Adipocyte (in vitro differentiated cells): ENCODE data around the gene HIGD1A.

Experiments
- DNase-seq: peaks from one replicate; pipeline ENCODE4 v3.0.0-alpha.2; 2015; ENCODE audit warnings: low read depth
- H3K27me3 ChIP-seq: replicated peaks from 2 replicates; pipeline ENCODE4 v1.7.0; 2013; ENCODE audit warnings: mild to moderate bottlenecking, low read length, moderate library complexity; ENCODE audit not compliant: control insufficient read depth, insufficient read depth
- H3K36me3 ChIP-seq: 2 replicates; pipeline ENCODE4 v1.7.0; 2013; ENCODE audit warnings: low read length, mild to moderate bottlenecking, moderate library complexity; ENCODE audit not compliant: control insufficient read depth, insufficient read depth, severe bottlenecking
- H3K4me1 ChIP-seq: 2 replicates; pipeline ENCODE4 v1.7.0; 2013; ENCODE audit warnings: mild to moderate bottlenecking, low read length, moderate library complexity; ENCODE audit not compliant: control insufficient read depth, insufficient read depth
- H3K4me3 ChIP-seq: 2 replicates; pipeline ENCODE4 v1.7.0; 2013; ENCODE audit warnings: mild to moderate bottlenecking, low read length, moderate library complexity
- H3K9ac ChIP-seq: 2 replicates; pipeline ENCODE4 v1.7.0; 2013; ENCODE audit warnings: mild to moderate bottlenecking, low read length, moderate library complexity
- H3K9me3 ChIP-seq: 2 replicates; pipeline ENCODE4 v1.7.0; 2013; ENCODE audit warnings: mild to moderate bottlenecking, low read length, moderate library complexity; ENCODE audit not compliant: control insufficient read depth

The HIGD1A gene

DNA sequence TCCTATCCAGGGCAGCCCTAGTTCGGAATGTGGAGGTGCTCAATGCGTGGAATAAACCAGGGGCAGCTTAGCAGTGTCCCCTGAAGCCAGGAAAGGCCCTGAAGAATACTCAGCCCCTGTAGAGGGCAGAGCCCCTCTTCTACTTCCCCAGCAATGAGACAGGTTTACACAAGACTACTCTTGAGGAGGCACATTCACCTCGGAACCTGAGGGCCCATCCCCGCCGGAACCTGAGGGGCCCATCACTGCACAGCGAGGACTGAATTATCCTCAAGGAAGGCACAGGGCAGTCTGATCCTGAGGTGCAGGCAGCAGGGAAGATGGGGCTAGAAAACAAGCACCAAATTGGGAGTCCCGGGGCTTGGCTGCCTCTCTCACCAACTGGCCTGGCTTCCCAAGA is 53.5 kb downstream of the HIGD1A start:
- Histone ChIP-seq H3K27me3 (no peaks in the 10 kb centered on the region), H3K4me3 (no peak overlapping the region), H3K36me3 (no peaks in the 10 kb centered on the region), H3K4me1 (peaks cover 14% of the 10 kb centered on the region), H3K9ac (no peak overlapping the region), H3K9me3 (no peaks in the 10 kb centered on the region)
- DNase-seq, result no peak

DNA sequence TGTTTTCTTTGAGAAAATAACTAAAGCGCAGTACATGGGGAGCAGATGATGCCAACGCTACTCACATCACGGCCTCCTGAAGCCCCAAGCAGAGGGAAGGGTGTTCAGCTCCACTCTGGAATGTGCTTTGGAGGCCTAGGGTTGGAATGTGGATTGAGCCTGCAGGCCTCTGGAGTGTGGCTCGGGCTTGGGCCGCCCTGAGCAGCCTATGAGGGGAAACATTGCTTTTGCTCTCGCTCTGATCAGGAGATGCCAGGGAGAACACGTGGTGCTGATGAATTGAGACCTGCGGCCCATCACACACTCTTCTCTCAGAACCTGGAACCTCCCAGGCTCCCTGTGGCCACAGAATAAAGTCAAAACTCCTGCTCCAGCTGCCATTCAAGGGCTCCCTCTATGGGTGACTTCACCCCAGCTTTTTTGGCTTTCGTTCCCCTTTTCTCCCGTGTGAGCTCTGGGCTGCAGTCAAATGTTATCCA is 54.5 kb downstream of the HIGD1A start:
- H3K27me3 ChIP-seq, result no peaks in the 10 kb centered on the region
- H3K4me3 ChIP-seq, result no peak overlapping the region
- DNase-seq, result peak; percentile 61
- peak overlapping the region; percentile 5 for H3K9ac ChIP-seq
- H3K4me1 ChIP-seq, result peaks cover 9% of the 10 kb centered on the region
- no peaks in the 10 kb centered on the region for H3K9me3 ChIP-seq
- no peaks in the 10 kb centered on the region for H3K36me3 ChIP-seq

DNA sequence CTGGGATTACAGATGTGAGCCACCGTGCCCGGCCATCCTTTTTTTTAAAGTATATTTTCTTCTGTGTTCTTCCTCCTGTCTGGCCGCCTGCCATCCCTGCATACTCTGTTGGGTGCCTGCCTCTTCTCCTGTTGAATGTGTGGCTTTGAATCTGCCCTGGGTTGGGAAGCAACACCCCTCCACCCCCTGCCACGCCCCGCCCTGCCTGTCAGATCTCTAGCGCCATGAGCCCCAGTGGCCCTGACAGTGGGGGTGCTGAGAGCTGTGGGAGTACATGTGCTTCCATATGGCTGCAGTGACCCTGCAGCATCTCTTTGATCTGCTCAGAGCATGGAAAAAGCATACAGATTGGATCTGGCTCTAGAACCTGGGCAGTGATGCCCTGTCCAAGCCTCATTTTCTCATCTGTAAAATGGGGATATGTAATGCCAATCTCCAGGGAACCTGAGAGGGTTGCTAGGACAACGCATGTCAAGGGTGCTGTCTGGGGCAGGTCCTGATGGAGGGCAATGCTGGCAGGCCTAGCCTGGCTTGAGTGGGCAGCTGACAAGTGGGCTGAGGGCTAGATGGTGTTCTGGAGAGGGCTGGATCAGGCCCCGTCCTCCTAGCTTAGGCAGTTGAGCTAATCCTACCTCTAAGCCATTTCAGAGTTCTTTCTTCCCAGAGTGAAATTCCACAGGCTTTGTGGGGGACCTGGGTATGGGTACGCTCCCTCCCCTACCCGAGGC is 55.1 kb downstream of the HIGD1A start:
- peaks cover 9% of the 10 kb centered on the region for H3K4me1 ChIP-seq
- no peaks in the 10 kb centered on the region for H3K27me3 ChIP-seq
- H3K36me3 ChIP-seq, result no peaks in the 10 kb centered on the region
- H3K9me3 ChIP-seq, result no peaks in the 10 kb centered on the region
- H3K9ac ChIP-seq, result peak overlapping the region; percentile 5
- no peak overlapping the region for H3K4me3 ChIP-seq
- DNase-seq, result no peak

DNA sequence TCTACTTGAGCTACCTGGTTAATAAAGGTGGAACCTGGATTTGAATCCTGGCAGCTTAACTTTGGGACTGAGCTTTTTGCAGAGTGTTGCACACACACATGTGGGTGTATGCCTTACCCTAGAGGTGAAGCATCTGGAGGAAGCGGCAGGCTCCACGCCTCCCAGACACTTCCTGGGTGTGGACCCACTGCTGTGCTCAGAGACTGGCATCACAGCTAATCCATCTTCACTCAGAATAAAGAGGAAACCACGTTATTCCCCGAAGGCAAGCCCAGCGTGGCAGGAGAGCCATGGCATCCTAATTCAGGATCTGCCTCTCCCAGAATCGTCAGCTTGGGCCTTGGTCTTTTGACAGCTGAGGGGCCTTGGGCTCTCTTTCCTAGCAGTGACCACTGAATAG is 56.7 kb downstream of the HIGD1A start:
- no peaks in the 10 kb centered on the region for H3K27me3 ChIP-seq
- no peak overlapping the region for H3K9ac ChIP-seq
- H3K9me3 ChIP-seq, result no peaks in the 10 kb centered on the region
- DNase-seq, result no peak
- no peaks in the 10 kb centered on the region for H3K36me3 ChIP-seq
- H3K4me3 ChIP-seq, result no peak overlapping the region
- peaks cover 9% of the 10 kb centered on the region for H3K4me1 ChIP-seq

DNA sequence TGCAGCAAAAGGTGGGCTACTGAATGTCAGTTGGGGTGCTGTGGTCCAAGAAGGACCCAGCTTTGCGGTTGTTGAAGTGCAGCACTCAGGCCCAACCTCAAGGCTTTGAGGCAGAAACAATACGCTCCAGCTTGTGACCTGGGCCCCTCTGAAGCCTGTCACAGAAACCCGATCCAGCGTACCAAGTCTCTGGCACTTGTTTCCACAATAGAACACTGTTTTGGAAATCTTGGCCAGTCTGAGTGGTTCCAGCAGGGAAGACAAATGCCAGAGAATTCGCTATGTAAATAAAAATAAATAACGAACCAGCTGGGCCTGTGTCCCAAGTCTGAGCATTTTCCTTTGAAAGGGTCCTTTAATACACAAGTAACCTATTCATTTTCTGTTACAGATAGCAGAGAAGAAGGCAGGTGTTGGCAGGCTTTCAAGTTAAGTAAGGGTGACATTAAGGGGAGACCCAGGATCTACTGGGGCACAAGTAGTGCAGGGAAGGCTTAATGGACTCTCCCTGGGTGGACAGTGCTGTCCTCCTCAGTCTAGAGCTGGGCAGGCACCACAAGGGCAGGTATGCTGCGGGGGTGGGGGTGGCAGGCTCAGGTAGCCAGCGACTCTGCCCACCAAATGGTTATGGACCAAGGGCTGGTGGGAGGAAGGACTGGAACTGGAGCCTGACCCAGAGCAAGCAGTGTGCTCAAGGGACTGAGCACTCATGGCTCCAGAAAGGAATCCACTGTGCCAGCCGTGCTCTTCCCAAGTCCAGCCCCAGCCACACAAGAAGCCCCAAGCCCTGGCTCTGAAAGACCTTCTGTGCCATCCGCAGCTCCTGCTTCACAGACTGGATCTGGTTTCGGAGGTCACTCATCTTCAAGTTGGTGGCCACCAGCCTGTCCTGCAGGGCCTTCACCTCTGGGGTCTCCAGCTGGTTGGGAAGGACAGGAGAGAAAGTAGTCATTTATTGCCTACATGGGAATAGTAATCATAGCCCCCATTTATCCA is 57.5 kb downstream of the HIGD1A start:
- Histone ChIP-seq H3K36me3 (no peaks in the 10 kb centered on the region), H3K9ac (no peak overlapping the region)
- DNase-seq, result peak; percentile 87

DNA sequence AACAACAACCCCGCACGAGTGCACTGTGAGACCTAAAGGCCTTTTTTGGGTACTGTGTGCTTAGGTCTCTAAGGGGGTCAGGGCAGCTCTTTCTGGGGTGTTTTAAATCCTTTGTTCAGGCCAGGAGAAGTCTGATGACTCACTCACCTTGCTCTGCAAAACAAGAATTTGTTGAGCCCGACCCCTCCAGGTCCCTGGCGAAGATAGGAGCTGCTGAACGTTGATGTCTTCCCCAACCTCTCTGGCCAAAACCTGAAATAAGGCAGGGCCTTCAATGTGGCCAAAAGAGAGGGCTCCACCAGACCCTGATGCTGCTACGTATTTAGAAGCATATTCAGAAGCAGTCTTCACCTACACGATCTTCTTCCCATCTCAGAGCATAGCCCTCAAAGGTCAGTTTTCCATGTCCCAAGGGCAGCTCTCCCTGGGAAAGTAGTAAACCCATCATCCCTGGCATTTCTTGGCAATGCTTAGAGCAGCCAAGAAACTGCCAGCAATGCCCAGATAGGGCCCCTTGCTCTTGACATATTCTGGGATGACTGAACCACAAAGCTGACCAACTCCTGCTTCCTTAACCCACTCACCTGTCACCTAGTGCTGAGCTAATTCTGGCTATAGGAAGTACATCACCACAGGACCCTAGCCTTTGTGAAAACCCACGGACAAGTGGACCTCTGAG is 58.4 kb downstream of the HIGD1A start:
- peak; percentile 28 for DNase-seq
- peak overlapping the region; percentile 20 for H3K9ac ChIP-seq
- peaks cover 9% of the 10 kb centered on the region for H3K4me1 ChIP-seq

More for the DNA sequence above, 57.5 kb downstream of the HIGD1A start:
- H3K4me1 ChIP-seq, result peaks cover 9% of the 10 kb centered on the region
- no peak overlapping the region for H3K4me3 ChIP-seq
- no peaks in the 10 kb centered on the region for H3K27me3 ChIP-seq
- no peaks in the 10 kb centered on the region for H3K9me3 ChIP-seq

DNA sequence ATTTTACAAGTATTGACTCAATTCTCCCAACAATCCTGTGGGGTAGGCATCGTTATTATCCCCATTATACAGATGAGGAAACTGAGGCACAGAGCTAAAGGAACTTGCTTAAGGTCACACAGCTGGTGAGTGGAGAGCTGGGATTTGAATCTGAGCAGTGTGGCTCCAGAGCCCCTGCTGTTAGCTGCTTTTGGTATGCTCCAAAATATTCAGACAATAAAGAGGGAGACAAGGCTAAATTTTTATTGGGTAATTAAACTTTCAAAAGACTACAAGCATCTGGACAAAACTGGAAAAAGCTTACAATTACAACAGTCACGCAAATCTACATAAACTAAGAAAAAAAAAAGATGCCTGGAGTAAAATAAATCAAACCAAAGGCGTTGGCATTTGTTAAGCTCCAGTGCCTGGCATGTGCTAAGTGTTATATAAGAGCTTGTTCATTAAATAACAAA is 59.0 kb downstream of the HIGD1A start:
- Histone ChIP-seq H3K27me3 (no peaks in the 10 kb centered on the region), H3K36me3 (no peaks in the 10 kb centered on the region), H3K9me3 (no peaks in the 10 kb centered on the region), H3K4me1 (peaks cover 9% of the 10 kb centered on the region), H3K4me3 (no peak overlapping the region), H3K9ac (peak overlapping the region; percentile 20)
- peak; percentile 24 for DNase-seq

More for the DNA sequence above, 58.4 kb downstream of the HIGD1A start:
- H3K27me3 ChIP-seq, result no peaks in the 10 kb centered on the region
- no peaks in the 10 kb centered on the region for H3K9me3 ChIP-seq
- no peaks in the 10 kb centered on the region for H3K36me3 ChIP-seq
- no peak overlapping the region for H3K4me3 ChIP-seq

DNA sequence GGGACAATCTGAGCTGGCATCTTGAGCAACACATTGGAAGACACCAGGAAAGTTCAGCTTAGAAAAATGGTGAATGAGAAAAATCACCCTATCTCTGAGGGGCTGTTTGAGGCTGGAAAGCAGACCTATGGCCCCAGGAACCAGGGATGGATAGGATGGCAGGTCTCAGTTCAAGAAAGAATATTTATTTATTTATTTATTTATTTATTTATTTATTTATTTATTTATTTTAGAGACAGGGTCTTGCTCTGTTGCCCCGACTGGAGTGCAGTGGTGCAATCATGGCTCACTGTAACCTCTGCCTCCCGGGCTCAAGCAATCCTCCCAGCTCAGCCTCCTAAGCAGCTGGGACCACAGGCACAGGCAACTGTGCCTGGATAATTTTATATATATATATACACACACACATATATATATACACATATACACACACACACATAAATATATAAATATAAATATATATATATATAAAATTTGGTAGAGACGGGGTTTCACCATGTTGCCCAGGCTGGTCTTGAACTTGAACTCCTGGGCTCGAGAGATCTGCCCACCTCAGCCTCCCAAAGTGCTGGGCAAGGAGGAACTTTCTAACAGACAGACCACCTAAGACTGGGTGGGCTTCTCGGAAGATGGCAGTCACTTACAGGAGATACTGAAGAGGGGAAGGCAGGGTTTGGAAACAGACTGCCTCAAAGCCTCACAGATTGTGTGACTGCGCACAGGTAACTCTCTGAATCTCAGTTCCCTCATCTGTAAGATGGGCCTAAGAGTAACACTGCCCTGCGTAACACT is 60.9 kb downstream of the HIGD1A start:
- DNase-seq, result no peak
- no peaks in the 10 kb centered on the region for H3K27me3 ChIP-seq
- H3K9ac ChIP-seq, result no peak overlapping the region
- H3K4me3 ChIP-seq, result no peak overlapping the region
- H3K9me3 ChIP-seq, result no peaks in the 10 kb centered on the region
- H3K4me1 ChIP-seq, result peaks cover 9% of the 10 kb centered on the region
- H3K36me3 ChIP-seq, result no peaks in the 10 kb centered on the region

DNA sequence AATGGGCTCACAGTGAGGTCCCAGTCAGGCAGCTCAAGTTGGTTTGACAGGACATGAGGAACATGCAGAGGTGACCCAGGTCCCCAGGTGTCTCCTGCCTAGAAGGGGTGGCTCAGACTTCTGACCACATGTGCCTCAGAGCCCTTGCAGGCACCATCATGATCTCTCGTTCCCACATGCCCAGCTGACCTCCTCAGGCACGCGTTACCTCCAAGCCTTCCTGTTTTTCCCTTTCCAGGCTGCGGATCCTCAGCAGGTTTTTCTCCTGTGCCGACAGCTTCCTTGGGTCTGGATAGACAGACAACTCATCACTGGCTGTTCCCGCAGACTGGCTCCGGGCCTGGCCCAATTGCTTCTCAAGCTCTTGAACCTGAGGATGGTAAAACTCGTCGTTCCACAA is 61.6 kb downstream of the HIGD1A start:
- Histone ChIP-seq H3K27me3 (no peaks in the 10 kb centered on the region), H3K4me1 (peaks cover 9% of the 10 kb centered on the region), H3K9ac (no peak overlapping the region), H3K9me3 (no peaks in the 10 kb centered on the region), H3K36me3 (no peaks in the 10 kb centered on the region), H3K4me3 (no peak overlapping the region)
- no peak for DNase-seq

DNA sequence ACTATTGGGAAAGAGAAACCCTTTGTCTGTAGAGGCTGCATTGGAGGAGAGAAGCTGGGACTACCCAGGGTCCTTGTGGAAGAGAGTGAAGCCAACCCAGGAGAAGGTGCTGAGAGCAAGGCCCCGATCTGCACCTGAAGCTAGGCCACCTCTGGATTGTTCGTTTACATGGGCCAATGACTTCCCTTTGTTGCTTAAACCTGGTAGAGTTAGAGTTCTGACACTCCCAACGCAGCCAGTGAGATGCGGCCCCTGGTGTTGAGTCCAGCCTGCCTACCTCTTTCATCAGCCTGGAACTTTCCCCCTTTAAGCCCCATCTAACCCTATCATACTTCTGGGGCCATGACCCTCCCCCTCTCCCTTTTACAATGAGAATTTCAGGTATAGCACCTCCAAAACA is 62.0 kb downstream of the HIGD1A start:
- no peak overlapping the region for H3K9ac ChIP-seq
- no peaks in the 10 kb centered on the region for H3K27me3 ChIP-seq
- no peak for DNase-seq

More for the DNA sequence above, 62.0 kb downstream of the HIGD1A start:
- no peak overlapping the region for H3K4me3 ChIP-seq
- H3K4me1 ChIP-seq, result peaks cover 9% of the 10 kb centered on the region
- no peaks in the 10 kb centered on the region for H3K9me3 ChIP-seq
- H3K36me3 ChIP-seq, result no peaks in the 10 kb centered on the region
